GM19452 (cell line): ENCODE measurements around the gene MYOD1.

Experiments used
- ATAC-seq: cut with Tn5 transposase; IDR thresholded peaks from one replicate; pipeline ENCODE4 v1.9.1; 2021; ENCODE audit not compliant: unreplicated experiment

MYOD1 gene

DNA sequence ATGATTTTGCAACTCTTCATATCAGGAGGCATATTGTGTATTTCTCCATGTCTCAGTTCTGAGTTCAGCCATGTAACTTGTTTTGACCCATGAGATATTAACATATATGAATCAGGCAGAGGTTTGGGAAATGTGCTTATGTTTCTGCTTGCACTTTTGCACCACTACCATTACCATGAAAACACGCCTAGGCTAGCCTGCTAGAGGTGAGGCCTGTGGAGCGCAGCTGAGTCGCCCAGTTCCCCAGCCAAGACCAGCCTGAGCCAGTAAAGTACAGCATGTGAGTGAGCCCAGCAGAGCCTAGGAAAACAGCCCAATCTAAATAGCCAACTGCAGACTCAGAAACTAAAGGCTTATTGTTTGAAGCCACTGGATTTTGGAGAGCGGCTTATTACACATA is 18.4 kb upstream of the MYOD1 start:
- ATAC-seq: no peak

DNA sequence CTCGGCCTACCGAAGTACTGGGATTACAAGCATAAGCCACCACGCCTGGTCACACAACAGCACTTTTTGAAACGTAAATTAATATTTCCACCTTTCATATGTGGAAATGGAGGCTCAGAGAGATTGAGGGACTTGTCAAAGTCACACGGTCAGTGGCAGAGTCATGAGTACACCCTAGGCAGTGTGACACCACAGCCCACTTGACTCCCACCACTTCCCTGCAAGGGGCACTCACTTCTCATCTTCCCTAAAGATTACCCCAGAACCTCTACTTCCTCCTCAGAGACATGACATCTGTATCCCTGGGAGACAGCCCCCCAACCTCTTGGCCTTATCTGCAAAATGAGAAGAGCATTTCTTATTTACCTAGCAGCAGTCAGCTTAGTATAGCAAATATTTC is 16.5 kb upstream of the MYOD1 start:
- no peak for ATAC-seq

DNA sequence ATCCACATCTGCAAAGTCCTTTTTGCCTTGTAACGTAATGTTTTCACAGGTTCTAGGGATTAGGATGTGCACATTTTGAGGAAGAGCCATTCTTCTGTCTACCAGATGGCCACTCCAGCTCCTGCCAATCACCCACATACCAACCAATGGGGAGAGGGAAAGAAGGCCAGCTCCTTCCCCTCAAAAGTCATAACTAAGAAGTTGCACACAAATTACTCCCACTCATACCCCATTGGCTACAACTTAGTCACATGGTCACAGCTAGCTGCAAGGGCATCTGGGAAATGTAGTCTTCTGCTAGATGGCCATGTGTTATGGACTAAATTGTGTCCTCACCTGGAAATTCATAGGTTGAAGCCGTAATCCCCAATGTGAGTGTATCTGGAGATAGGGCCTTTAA is 15.4 kb upstream of the MYOD1 start:
- ATAC-seq: no peak

DNA sequence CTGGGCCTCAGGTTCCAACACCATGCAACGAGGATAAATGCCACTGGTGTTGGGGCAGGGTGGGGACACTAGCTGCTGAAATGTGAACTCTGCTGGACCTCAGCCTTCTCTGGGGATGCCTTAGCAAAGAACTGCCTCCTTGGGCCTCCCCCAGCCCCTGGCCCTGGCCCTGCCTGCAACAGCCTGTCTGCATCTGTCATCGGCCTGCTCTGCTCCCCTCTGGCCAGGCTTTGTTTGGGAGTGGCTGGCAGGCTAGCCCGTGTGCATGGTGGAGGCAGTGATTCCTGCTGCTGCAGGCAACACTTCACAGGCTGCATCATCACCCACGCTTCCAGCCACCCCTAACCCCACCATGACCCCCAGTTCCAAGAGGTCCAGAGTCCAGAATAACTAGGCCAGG is 11.5 kb upstream of the MYOD1 start:
- ATAC-seq: no peak

DNA sequence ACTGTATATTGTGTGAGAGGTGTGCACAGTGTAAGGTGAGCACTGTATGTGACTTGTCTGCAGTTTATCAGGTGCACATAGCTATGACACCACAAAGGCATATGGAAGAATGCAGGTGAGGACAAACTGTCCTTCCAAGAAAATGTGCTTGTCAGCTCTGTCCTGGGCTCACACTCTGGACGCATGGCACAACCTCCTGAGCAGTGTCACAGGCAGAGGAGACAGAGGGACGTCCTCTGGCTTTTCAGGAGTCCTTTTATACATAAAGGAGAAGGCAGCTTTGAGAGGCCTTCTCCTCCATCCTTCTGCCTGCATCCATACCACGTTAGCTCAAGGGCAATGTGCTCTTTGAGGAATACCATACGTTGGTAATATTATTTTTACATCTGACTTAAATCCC is 7.5 kb upstream of the MYOD1 start:
- ATAC-seq: no peak

DNA sequence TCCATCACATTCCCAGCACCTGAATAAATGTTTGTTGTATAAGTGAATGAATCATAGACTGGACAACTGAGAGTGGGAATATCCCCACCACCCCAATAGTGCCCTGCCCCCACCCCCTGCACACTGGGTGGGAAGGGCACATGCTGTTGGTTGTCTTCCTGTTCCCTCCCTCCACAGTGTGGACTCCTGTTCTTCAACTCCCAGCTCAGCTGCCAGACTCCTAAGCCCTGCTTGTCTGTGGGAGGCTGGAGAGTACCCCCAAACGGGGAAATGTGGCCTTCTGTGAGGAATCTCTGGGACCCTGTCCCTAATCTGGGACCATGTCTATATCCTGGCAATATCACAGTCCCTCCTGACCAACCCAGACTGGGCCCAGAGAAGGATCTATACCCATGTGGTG is 5.5 kb upstream of the MYOD1 start:
- ATAC-seq: no peak

DNA sequence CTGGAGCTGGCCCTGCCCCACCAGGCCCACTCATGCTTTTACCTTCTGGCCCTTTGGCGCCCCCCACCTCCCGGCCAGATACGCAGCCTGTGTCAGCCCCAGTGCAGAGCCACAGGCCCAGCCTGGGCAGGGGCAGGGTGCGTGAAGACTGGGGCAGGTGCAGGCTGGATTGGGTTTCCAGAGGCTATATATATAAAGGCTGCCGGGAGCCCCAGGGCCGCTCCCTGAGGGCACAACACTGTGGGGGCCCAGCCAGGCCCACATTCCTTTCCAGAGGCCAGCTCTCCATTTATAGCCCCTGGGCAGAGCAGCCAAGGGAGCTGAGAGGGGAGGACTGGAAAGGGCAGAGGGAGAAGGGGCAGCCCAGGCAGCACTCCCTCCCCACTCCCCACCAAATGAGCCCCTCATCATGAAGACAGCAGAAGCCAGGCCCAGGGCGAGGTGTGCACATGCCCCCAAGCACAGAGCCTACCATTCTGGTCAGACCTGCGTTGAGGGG is 5.0 kb upstream of the MYOD1 start:
- no peak for ATAC-seq

DNA sequence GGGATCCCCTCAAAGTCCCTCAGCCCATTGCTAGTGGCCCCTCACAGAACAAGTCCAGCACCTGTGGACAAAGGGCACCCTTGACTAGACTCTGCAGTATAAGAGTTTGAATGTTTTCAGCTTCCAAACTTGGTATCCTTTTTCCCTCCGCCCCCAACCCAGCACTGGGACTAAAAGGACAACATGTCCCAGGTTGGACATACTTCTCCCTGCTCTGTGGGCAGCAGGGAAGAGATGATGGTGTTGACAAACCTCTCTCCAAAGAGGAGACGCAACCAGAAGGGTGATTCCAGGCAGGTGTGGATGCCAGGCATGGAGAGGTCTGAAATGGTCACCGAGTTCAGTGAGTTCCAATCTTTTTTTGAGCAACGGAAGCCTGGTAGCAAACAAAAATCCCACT is 4.5 kb upstream of the MYOD1 start:
- ATAC-seq: no peak

DNA sequence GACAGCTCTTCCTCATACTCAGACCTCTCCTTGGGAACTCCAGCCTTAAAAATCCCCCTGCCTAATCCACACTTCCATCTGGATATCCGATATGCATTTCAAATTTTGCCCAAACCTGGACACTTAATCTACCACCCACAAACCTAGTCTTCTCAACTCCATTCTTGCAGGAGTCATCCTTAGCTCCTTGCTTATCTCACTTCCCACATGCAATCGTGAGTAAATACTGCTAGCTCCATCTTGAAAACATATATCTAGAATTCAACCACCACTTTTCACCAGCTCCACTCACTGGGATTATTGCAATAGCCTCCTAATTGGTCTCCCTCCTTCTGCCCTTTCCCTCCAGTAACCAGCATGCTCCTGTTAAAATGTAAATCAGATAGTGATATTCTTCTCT is 2.6 kb upstream of the MYOD1 start:
- no peak for ATAC-seq

DNA sequence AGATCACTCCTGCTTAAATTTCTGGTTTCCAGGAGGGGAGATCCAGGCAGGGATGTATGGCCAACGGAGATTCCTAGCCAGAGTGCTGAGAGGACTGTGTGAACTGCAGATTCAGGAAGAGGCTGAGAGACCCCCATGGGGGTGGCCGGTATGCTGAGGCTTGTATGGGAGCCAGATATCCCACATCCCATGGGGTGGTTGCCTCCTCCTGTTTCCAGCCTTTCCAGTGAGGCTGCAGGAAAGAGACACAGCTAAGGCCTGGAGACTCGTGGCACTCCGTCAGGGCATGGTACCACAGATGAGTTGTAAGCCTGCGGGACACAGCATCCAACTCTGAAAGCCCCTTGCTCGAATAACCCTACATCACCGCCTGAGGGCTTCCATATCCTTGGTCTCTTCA is 1.4 kb upstream of the MYOD1 start:
- no peak for ATAC-seq

DNA sequence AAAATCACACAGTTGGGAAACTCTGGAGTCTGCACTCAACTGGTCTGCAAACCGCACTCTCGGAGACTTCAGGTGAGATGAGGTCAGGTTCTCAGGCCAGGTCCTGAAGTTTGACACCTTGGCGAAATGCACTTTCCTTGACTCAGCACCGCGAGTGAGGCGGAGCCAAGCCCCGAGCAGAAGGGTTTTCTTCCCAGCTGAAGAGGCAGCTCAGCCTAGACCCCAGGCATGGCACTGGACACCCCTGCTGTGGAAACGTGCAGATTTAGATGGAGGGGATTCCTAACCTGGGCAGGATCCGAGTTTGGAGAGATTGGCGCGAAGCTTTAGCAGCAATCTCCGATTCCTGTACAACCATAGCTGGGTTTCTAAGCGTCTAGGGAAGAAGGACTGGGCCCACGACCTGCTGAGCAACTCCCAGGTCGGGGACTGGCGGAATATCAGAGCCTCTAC is 835 bp upstream of the MYOD1 start:
- ATAC-seq: no peak

DNA sequence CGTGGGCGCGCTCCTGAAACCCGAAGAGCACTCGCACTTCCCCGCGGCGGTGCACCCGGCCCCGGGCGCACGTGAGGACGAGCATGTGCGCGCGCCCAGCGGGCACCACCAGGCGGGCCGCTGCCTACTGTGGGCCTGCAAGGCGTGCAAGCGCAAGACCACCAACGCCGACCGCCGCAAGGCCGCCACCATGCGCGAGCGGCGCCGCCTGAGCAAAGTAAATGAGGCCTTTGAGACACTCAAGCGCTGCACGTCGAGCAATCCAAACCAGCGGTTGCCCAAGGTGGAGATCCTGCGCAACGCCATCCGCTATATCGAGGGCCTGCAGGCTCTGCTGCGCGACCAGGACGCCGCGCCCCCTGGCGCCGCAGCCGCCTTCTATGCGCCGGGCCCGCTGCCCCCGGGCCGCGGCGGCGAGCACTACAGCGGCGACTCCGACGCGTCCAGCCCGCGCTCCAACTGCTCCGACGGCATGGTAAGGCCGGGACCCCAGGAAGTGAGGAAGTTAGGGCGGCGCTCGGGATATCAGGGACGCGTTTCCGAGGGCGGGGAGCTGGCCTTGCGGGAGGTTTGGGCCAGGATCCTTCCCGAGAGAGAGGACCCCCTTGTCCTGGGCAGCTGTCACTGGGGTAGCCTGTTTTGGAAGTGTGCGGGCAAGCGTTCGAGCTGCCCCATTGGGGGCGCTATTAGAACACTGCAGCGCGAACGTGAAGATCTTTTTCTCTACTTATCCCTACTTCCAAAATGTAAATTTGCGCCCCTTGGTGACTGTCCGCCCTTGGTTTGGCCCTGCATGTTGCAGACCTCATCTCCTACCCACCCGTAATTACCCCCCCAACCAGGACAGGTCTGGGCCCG is 796 bp downstream of the MYOD1 start:
- ATAC-seq: no peak

DNA sequence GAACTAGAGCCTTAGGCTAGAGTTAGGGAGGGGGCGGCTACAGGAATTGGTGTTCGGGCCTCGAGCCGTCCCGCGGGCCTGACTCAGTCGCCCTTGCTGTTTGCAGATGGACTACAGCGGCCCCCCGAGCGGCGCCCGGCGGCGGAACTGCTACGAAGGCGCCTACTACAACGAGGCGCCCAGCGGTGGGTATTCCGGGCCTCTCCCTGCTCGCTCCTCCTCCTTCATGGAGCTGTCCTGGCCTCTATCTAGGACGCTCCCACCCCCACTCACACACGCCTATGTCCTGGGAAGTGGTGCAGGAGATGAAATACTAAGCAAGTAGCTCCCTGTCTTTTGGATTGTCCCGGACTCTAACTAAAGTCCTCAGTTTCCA is 1.4 kb downstream of the MYOD1 start:
- no peak for ATAC-seq

DNA sequence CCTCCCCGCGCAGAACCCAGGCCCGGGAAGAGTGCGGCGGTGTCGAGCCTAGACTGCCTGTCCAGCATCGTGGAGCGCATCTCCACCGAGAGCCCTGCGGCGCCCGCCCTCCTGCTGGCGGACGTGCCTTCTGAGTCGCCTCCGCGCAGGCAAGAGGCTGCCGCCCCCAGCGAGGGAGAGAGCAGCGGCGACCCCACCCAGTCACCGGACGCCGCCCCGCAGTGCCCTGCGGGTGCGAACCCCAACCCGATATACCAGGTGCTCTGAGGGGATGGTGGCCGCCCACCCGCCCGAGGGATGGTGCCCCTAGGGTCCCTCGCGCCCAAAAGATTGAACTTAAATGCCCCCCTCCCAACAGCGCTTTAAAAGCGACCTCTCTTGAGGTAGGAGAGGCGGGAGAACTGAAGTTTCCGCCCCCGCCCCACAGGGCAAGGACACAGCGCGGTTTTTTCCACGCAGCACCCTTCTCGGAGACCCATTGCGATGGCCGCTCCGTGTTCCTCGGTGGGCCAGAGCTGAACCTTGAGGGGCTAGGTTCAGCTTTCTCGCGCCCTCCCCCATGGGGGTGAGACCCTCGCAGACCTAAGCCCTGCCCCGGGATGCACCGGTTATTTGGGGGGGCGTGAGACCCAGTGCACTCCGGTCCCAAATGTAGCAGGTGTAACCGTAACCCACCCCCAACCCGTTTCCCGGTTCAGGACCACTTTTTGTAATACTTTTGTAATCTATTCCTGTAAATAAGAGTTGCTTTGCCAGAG is 2.0 kb downstream of the MYOD1 start:
- no peak for ATAC-seq

DNA sequence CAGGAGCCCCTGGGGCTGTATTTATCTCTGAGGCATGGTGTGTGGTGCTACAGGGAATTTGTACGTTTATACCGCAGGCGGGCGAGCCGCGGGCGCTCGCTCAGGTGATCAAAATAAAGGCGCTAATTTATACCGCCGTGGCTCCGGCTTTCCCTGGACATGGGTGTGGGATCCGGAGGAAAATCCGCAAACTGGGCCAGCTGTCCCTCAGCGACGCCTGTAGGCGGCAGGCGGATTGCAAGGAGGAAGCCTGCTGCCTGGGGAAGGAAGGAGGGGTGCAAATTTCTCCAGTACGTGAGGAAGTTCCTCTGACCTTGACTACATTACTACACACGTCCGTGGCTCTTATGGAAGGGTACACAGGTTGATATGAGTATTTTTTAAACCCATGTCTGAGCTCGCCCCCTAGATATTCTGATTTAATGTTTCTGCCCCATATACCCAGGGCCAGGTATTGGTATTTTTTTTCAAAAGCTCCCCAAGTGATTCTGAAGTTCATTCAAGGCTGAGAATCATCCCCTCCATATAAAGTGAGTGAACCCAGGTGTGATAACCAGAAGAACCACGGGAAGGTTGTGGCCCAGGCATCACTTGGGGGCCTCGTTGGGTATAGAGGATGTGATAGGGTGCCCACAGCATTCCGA is 2.8 kb downstream of the MYOD1 start:
- no peak for ATAC-seq

DNA sequence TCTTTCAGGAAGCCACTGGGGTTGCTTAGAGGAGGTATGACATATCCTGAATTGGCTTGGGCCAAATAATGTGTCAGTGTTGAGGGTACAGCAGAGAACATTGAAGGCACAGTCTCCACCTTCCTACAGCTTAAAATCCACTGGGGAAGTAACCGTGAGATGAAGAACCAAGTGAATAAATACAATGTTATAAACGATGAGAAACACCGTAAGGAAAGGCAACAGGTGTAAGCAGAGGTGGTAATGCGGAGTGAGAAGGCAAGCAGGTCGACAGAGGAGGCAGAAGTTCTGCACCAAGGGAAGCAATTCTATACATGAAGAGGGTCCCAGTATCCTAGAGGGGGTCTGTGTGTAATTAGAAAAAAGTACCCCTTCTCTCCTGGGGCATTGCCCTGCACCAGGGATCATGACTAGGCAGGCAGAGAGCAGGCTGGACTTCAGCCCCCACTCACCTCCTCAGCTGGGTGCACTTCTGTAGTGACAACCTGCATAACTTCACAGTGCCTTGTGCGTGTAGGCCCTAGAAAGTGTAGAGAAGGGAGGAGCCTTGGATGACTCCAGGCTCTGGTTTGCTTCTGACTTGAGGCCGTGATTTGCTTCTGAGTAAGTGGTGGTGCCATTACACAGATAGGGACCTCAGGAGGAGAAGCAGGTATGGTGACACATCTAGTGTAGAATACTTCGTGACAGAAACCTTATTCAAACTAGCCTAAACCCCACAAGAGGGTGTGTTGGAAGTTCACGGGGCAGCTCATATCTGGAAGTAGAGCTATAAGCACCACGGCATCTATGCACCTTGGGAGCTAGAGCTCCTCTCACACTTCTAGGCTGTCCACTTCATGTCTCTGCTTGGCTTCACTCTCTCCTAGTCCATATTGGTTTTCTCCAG is 4.9 kb downstream of the MYOD1 start:
- no peak for ATAC-seq

DNA sequence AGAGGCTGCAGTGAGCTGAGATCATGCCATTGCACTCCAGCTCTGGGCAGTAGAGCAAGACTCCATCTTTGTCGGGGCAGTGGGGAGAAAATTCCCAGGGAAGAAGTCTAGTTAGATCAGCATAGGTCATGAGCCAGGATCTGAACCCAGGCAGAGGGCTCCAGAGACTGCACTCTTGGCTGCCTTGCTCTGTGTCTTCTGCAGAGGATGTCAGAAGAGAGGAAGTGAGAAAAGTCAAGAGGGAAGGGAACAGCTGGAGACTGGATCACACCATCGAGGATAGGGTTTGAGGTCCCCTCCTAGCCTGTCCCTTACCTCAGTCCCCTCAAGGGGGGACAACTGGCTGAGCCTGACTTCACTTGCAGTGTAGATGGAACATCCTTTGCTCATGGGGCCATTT is 5.8 kb downstream of the MYOD1 start:
- no peak for ATAC-seq

DNA sequence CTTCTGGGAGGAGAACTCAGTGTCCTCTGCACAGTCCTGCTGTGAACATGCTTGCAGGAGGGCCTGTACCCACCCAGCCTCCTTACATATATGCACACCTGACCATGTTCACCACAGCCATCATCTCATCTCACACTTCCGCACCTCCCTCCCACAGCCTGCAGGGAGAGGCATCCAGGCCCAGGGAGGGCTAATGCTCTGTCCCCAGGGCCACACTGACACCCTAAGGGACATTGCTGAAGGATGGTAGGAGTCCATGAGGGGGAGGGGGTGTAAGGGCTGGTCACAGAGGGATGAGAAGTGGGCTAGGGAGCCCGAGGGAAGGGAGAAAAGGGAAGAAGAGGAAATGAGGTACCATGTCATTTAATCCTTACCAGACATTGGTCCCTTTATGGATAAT is 10.8 kb downstream of the MYOD1 start:
- no peak for ATAC-seq

DNA sequence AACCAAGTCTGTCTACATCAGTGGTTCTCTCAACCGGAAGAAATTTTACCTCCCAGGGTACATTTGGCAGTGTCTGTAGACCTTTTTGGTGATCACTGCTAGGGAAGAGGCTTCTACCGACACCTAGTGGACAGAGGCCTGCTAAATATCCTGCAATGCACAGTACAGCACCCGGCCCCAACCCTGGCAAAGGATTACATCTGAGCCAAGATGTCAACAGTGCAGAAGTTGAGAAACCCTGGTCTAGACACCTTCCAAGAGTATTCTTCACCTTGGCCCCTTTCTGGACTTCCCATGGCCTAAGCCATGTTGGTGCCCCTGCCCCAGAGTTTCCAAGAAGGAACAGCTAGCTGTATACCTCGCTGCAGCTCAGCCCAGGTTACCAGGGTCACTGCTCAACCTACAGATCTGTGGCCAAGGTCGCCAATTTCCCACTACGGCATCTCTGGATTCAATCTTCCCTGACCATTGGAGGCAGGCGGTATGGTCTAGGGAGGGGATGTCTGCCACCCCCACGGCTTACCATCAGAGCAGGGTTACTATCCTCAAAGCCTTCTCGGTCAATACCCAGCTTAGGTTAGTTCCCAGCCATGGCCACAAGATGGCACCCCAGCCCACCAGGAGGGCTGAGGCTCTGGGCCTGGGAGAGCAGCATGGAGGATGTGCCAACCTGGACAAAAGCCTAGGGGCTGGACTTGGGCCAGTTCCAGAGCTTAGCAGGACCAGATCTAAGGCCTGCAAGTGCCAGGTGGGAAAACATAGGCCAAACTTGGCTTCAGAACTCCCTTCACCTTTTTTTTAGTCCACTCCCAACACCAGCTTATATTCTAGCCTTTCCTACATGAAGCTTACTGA is 11.5 kb downstream of the MYOD1 start:
- peak; percentile 71 for ATAC-seq

DNA sequence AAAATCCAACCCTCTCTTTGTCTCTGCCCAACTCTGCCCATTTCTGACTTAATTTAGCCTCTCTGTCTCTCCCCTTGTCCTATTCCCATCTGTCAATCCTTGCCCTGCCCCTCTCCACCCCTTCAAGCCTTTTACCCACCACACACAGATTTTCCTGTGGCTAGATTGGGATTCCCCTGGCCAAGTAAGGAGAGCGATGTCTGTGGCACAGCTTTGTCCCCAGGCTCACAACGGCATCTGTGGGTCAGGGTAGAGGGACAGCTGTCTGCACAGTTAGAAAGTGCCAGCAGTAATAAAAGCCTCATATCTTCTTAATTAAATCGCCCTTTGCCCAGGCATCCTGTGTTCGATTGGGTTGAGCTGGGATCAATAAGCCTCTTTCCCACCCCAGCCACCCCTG is 13.9 kb downstream of the MYOD1 start:
- ATAC-seq: no peak
